Measurements from ENCODE around the gene HOXB7. TPM values are rescaled to one million over a fixed set of nuclear protein-coding genes. Genes with fewer than 3 reads are reported as not detected.
A peak's percentile ranks its signal among the peaks of the same experiment; 100 is the strongest.

The HOXB7 gene
- total RNA-seq, 8 experiments from 2014 or later: 6.2 to 35.5 (median 23.7) TPM

GRCh38 chr17:48632579-48633265 is 21.9 kb upstream of the HOXB7 start:
- in situ Hi-C loops (cut with MboI; ENCODE audit: low pct_unique_long_range_greater_than_20kb in 2 of 9, low sequenced_read_pairs in 9 of 9, unreplicated experiment in 9 of 9): loop anchor here in 1 of 9 experiments (25.0 kb wide), 1 partner anchor 105 kb away; the partner anchor contains the start of gene HOXB13
- Histone ChIP-seq H3K4me1 (replicated peaks in 1 of 2) (peaks cover 8 to 17% of the 10 kb centered on the region in 2 donors), H3K27ac (no peak overlapping the region), H3K4me3 (no peak overlapping the region)
- WGBS, 10 experiments: 6 to 80% (median 32%) methylated on average over 1 to 7 of the region's 7 CpGs; no CpG with 5 or more reads in 1 of the 10 experiments
- ATAC-seq (replicated peaks in 6 of 8): no peak

GRCh38 chr17:48631693-48632578 is 21.1 kb upstream of the HOXB7 start:
- no peak for ATAC-seq (replicated peaks in 6 of 8)
- Histone ChIP-seq H3K4me3 (no peak overlapping the region), H3K4me1 (replicated peaks in 1 of 2) (peaks cover 16 to 25% of the 10 kb centered on the region in 2 donors), H3K27ac (no peak overlapping the region)
- WGBS, 10 experiments: 0 to 40% (median 20%) methylated on average over 1 to 4 of the region's 7 CpGs; no CpG with 5 or more reads in 3 of the 10 experiments
- in situ Hi-C loops (cut with MboI; ENCODE audit: low pct_unique_long_range_greater_than_20kb in 2 of 9, low sequenced_read_pairs in 9 of 9, unreplicated experiment in 9 of 9): loop anchor here in 1 of 9 experiments (25.0 kb wide), 1 partner anchor 105 kb away; the partner anchor contains the start of gene HOXB13

DNA sequence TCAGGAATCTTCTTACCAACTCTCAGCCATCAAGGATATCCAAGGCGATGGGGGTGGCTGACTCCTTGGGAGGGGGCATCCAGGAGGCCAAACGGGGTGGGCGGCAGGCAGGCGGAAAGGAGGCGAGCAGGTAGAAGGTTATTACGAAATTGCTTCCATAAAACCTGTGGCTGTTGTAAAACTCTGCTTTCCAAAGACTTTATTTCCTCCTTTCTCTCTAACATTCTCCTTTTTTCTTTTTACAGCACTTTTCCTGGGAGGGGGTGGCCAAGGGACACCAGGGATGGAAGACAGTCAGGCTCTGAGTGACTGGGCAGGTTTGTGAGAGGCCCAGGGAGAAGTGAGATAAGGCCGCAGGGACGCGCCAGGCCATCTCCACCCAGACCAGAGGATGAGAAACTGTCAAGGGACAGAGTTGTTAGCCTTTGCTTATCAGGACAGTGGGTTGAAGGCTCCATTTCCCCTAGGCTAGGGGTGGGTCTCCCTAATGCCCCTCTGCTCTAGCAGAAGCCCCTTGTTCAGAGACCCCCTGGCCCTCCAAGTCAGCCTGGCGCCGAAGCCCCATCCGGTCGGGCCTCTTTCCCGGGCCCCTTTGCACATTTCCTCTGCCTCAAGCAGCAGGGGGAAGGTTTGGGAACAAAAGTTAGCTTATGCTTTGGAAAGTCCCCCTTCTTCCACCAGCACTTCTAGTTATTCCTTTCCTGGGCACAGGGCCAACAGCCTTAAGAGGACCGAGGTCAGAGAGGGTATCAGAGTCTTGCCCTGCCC is 20.3 kb upstream of the HOXB7 start:
- WGBS, 10 experiments: 18 to 100% (median 45%) methylated on average over 1 to 7 of the region's 15 CpGs; no CpG with 5 or more reads in 1 of the 10 experiments
- H3K4me1 ChIP-seq (replicated peaks in 1 of 2): peaks cover 15 to 24% of the 10 kb centered on the region in 2 donors
- no peak for ATAC-seq (replicated peaks in 6 of 8)
- H3K27ac ChIP-seq: no peak overlapping the region
- in situ Hi-C loops (cut with MboI; ENCODE audit: low pct_unique_long_range_greater_than_20kb in 2 of 9, low sequenced_read_pairs in 9 of 9, unreplicated experiment in 9 of 9): loop anchor here in 1 of 9 experiments (25.0 kb wide), 1 partner anchor 106 kb away; the partner anchor contains the start of gene HOXB13
- H3K4me3 ChIP-seq: no peak overlapping the region

GRCh38 chr17:48630009-48630924 is 19.4 kb upstream of the HOXB7 start:
- no peak overlapping the region for H3K4me3 ChIP-seq
- H3K27ac ChIP-seq: no peak overlapping the region
- in situ Hi-C loops (cut with MboI; ENCODE audit: low pct_unique_long_range_greater_than_20kb in 2 of 9, low sequenced_read_pairs in 9 of 9, unreplicated experiment in 9 of 9): loop anchor here in 1 of 9 experiments (25.0 kb wide), 1 partner anchor 107 kb away; the partner anchor contains the start of gene HOXB13
- peaks cover 15 to 23% of the 10 kb centered on the region in 2 donors for H3K4me1 ChIP-seq (replicated peaks in 1 of 2)
- 17 to 86% (median 43%) methylated on average over 3 to 13 of the region's 15 CpGs; no CpG with 5 or more reads in 1 of the 10 experiments for WGBS, 10 experiments
- no peak for ATAC-seq (replicated peaks in 6 of 8)

- 0 to 49% (median 30%) methylated on average over 1 to 5 of the region's 5 CpGs; no CpG with 5 or more reads in 2 of the 10 experiments for WGBS, 10 experiments
- Histone ChIP-seq H3K4me1 (replicated peaks in 1 of 2) (peaks cover 15 to 23% of the 10 kb centered on the region in 2 donors), H3K27ac (no peak overlapping the region), H3K4me3 (no peak overlapping the region)
- in situ Hi-C loops (cut with MboI; ENCODE audit: low pct_unique_long_range_greater_than_20kb in 2 of 9, low sequenced_read_pairs in 9 of 9, unreplicated experiment in 9 of 9): loop anchor here in 2 of 9 experiments (10.0 to 25.0 kb wide), 2 partner anchors 108 to 475 kb away; partner anchors contain the start of gene HOXB13 (in 1 of the 2)
- ATAC-seq (replicated peaks in 6 of 8): no peak
These were observed 18.6 kb upstream of the HOXB7 start for GRCh38 chr17:48629411-48629759.

GRCh38 chr17:48628649-48629410 is 18.0 kb upstream of the HOXB7 start:
- in situ Hi-C loops (cut with MboI; ENCODE audit: low pct_unique_long_range_greater_than_20kb in 2 of 9, low sequenced_read_pairs in 9 of 9, unreplicated experiment in 9 of 9): loop anchor here in 2 of 9 experiments (10.0 to 25.0 kb wide), 2 partner anchors 108 to 474 kb away; partner anchors contain the start of gene HOXB13 (in 1 of the 2)
- 7 to 80% (median 34%) methylated on average over 1 to 5 of the region's 5 CpGs; no CpG with 5 or more reads in 2 of the 10 experiments for WGBS, 10 experiments
- Histone ChIP-seq H3K27ac (no peak overlapping the region), H3K4me1 (replicated peaks in 1 of 2) (peaks cover 15 to 23% of the 10 kb centered on the region in 2 donors), H3K4me3 (no peak overlapping the region)
- no peak for ATAC-seq (replicated peaks in 6 of 8)

- in situ Hi-C loops (cut with MboI; ENCODE audit: low pct_unique_long_range_greater_than_20kb in 2 of 9, low sequenced_read_pairs in 9 of 9, unreplicated experiment in 9 of 9): loop anchor here in 2 of 9 experiments (10.0 to 25.0 kb wide), 2 partner anchors 109 to 473 kb away; partner anchors contain the start of gene HOXB13 (in 1 of the 2)
These were observed 17.1 kb upstream of the HOXB7 start for GRCh38 chr17:48627623-48628521.

DNA sequence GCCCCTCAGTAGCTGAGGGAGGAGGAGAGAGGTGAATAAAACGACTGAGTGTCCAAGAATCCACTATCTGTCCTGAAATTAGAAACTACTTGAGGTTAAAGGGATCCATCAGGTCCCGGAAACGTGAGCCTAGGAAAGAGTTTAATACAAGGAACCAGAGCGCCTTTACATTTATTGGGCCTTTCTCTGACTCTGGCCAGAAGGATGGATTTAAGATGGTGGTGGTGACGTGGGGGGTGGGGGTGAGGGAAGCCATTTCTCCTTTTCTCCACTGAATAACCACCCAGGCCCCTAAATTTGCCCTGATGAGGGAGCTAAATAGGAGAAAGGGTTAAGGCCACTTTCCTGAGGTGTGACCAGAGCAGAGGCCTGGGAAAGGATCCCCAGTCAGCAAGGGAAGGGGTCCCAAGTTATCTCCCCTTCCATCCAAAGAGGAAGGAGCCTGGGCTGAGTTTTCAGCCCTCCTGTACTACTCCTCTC is 16.3 kb upstream of the HOXB7 start:
- Histone ChIP-seq H3K27ac (peak overlapping the region; percentile 88 to 96), H3K4me1 (replicated peaks in 1 of 2) (peaks cover 15 to 30% of the 10 kb centered on the region in 2 donors), H3K4me3 (peak overlapping the region; percentile 53 to 92 (median 80))
- peak in 2 of 8 experiments; percentile 0 for ATAC-seq (replicated peaks in 6 of 8)
- WGBS, 10 experiments: 5 to 25% (median 12%) methylated on average over 1 to 5 of the region's 5 CpGs; no CpG with 5 or more reads in 4 of the 10 experiments
- in situ Hi-C loops (cut with MboI; ENCODE audit: low pct_unique_long_range_greater_than_20kb in 2 of 9, low sequenced_read_pairs in 9 of 9, unreplicated experiment in 9 of 9): loop anchor here in 2 of 9 experiments (10.0 to 25.0 kb wide), 2 partner anchors 110 to 472 kb away; partner anchors contain the start of gene HOXB13 (in 1 of the 2)

More at GRCh38 chr17:48627623-48628521, 17.1 kb upstream of the HOXB7 start:
- Histone ChIP-seq H3K4me3 (peak overlapping the region in 1 of 5 donors; percentile 80), H3K4me1 (replicated peaks in 1 of 2) (peaks cover 15 to 23% of the 10 kb centered on the region in 2 donors), H3K27ac (peak overlapping the region; percentile 88 to 96)
- ATAC-seq (replicated peaks in 6 of 8): no peak
- WGBS, 10 experiments: 7 to 53% (median 29%) methylated on average over 2 to 14 of the region's 27 CpGs

- in situ Hi-C loops (cut with MboI; ENCODE audit: low pct_unique_long_range_greater_than_20kb in 2 of 9, low sequenced_read_pairs in 9 of 9, unreplicated experiment in 9 of 9): loop anchor here in 2 of 9 experiments (10.0 to 25.0 kb wide), 2 partner anchors 111 to 472 kb away; partner anchors contain the start of gene HOXB13 (in 1 of the 2)
- Histone ChIP-seq H3K4me3 (peak within 1 kb of the TSS; percentile 53 to 92 (median 80)), H3K4me1 (replicated peaks in 1 of 2) (peaks cover 15 to 37% of the 10 kb centered on the region in 2 donors), H3K27ac (peak within 1 kb of the TSS; percentile 88 to 96)
- 0 to 11% (median 0%) methylated on average over 1 to 2 of the region's 50 CpGs; no CpG with 5 or more reads in 5 of the 10 experiments for WGBS, 10 experiments
- ATAC-seq (replicated peaks in 6 of 8): peak; percentile 14 to 88 (median 82)
These were observed 15.7 kb upstream of the HOXB7 start, which contains the start of gene HOXB9 for GRCh38 chr17:48626245-48627117. Gene HOXB9, minus strand, starts transcription at chr17:48626358. Its CDS starts 89 bp downstream, at chr17:48626269.

Measured in motor neuron (in vitro differentiated cells).